Activated naive CD4-positive, alpha-beta T cell treated with anti-CD3 and anti-CD28 coated beads, Interleukin-2, amount 50 U/mL, for 72 hours (primary cell): ENCODE results near the gene ADGRA1. TPM values are rescaled to one million over a fixed set of nuclear protein-coding genes. Genes with fewer than 3 reads are reported as not detected.

ENCODE experiments used
- ATAC-seq, 2 donors: fragments of 150-1000 bp; cut with Tn5 transposase; 2 replicates each; pipeline ENCODE4 v1.10.0; 2021; ENCODE audit warnings: mild to moderate bottlenecking in 2 of 2, moderate library complexity in 2 of 2
- DNase-seq, 2 donors: peaks; one replicate each; pipeline ENCODE4 v3.0.0; 2021 to 2022; ENCODE audit warnings: low spot score in 2 of 2
- H3K27ac Mint-ChIP-seq, 2 donors: one replicate each; pipeline ENCODE4 v1.8.0; 2022; ENCODE audit warnings: mild to moderate bottlenecking in 2 of 2, mixed read lengths in 2 of 2
- H3K36me3 Mint-ChIP-seq, 2 donors: one replicate each; pipeline ENCODE4 v1.8.0; 2022; ENCODE audit warnings: mixed read lengths in 2 of 2
- H3K9me3 Mint-ChIP-seq, 2 donors: one replicate each; pipeline ENCODE4 v1.8.0; 2022; ENCODE audit warnings: mixed read lengths in 2 of 2
- total RNA-seq, 2 donors: library from RNA; stranded (reverse); gene quantifications; one replicate each; pipeline ENCODE4 v1.2.3, GENCODE V29; 2022

Gene ADGRA1
- total RNA-seq, 2 donors from 2014 or later: not detected

DNA sequence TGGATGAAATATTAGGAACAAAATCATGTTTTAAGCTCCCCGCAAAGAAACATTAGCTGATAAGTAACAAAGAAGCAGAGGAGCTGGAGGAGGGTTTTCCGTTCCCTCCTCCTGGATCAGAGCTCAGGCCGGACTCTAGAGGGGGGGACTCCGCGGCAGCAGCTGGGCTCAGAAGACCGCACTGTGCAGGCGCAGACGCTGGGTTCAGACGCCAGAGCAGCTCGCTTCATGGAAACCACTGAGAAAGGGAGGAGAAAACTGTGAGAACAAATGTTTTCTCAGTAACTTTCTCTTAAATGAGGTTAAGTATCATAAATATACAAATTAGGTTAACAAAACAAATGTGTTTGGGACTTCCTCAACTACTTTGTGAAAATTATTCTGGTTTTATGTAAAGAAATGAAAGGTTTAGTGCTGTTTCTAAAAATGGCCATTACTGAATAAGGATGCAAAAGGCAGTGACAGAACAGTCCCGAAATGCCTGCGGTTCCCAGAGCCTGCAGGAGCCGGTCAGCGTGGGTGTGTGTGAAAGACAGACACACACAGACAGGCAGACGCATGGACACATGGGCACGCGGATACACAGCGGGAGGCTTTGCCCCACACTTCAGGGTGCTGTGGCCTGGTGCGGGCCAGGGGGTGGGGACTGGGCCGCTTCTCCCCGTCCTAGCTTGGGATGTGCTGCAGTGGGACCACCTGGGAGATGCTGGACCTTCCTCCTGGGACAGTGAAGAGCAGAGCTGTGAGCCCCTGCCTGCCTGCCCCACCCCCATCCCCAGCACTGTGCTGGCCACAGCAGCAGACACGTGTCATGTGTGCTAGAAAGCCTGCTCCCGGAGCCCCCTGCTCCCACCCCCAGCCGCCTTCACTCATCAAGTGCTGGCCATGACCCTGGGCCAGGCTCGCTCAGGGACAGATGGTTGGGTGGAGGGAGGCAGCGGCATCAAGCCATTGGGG lies 20.3 kb upstream of the ADGRA1 start:
- DNase-seq (no peak), ATAC-seq (no peak)
- no peaks in the 10 kb centered on the region for H3K9me3 Mint-ChIP-seq
- no peaks in the 10 kb centered on the region for H3K36me3 Mint-ChIP-seq
- no peak overlapping the region for H3K27ac Mint-ChIP-seq

GRCh38 chr10:133068111-133069032 lies 19.4 kb upstream of the ADGRA1 start:
- Mint-ChIP-seq H3K36me3 (no peaks in the 10 kb centered on the region), H3K27ac (no peak overlapping the region), H3K9me3 (no peaks in the 10 kb centered on the region)
- ATAC-seq: no peak
- DNase-seq: no peak

DNA sequence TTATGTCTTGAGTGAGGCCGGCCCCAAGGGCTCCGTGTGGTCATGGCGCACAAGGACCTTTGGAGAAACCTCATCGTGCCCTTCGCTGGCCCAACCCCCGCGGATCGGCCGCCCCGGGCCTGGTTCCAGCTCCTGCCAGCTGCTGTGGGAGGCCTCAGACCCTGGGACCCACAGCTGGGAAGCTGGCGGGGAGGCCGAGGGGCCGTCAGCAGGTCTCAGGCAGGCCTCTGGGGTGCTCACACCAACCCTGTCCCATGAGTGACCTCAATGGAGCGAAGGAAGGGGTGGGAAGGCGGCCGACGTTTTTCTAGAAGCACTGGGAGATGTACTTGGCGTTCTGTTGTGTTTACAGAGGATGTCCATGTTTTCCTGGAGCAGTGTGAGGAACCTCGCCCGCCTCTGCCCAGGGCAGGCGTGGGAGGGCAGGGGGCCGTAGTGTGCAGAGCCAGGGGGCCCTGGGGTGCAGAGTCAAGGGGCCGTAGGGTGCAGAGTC lies 18.6 kb upstream of the ADGRA1 start:
- no peak overlapping the region for H3K27ac Mint-ChIP-seq
- H3K9me3 Mint-ChIP-seq: no peaks in the 10 kb centered on the region
- no peak for DNase-seq
- no peak for ATAC-seq
- no peaks in the 10 kb centered on the region for H3K36me3 Mint-ChIP-seq

GRCh38 chr10:133070405-133070804 lies 17.3 kb upstream of the ADGRA1 start:
- Mint-ChIP-seq H3K36me3 (no peaks in the 10 kb centered on the region), H3K9me3 (no peaks in the 10 kb centered on the region), H3K27ac (no peak overlapping the region)
- ATAC-seq (no peak), DNase-seq (no peak)

- H3K27ac Mint-ChIP-seq: no peak overlapping the region
- no peaks in the 10 kb centered on the region for H3K36me3 Mint-ChIP-seq
- no peaks in the 10 kb centered on the region for H3K9me3 Mint-ChIP-seq
- ATAC-seq: no peak
- DNase-seq: no peak
Measured at GRCh38 chr10:133070810-133071209, 16.9 kb upstream of the ADGRA1 start.

- DNase-seq (no peak), ATAC-seq (no peak)
- Mint-ChIP-seq H3K36me3 (no peaks in the 10 kb centered on the region), H3K9me3 (no peaks in the 10 kb centered on the region), H3K27ac (no peak overlapping the region)
Measured at GRCh38 chr10:133071733-133072132, 16.0 kb upstream of the ADGRA1 start.

DNA sequence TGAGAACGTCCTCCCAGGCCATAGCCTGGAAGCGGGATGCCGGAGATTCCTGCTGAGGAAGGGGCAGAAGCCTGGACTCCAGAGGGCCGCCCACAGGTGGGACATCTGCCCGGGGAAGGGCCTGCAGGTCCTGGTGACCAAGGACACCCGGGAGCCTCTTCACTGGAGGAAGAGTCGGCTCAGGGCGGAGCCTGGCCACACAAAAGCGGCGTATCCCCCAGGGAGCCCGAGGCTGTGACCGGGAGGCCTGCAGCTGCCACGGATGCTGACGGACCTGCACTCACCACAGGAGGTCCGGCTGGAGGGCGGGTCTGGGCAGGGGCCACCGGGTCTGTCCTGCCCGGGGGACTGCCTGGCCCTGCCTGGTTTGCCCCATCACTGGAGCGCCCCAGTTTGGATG lies 15.5 kb upstream of the ADGRA1 start:
- Mint-ChIP-seq H3K36me3 (no peaks in the 10 kb centered on the region), H3K9me3 (no peaks in the 10 kb centered on the region), H3K27ac (no peak overlapping the region)
- DNase-seq: no peak
- no peak for ATAC-seq

DNA sequence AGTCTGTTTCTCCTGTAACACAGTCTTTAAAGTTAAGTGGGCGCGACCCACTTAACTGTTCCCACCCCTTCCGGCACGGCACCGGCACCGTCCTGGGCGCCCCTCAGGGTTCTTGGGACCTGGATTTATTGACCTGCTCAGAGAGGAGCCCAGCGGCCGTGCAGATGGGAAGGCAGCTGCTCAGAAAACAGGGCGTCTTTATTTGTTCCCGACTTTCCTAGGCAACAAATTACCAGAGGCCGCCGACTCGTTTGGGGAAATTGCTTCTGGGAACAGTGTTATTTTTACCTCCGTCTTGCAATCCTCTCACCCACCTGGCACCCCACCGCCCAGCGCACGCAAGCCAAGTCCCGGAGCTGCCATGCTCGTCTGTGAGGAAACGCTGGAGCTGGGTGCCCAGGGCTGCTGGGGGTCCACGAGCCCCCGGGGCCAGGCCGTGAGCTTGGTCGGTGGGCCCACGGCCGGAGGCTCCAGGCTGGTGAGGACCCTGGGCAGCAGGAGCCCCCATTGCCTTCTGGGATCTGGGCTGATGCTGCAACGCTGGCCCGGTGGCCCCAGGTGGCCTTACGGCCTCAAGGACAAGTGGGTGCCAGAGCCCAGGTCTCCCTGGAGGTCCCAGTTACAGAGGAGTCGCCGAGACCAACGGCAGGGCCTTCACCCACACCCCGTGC lies 14.9 kb upstream of the ADGRA1 start:
- Mint-ChIP-seq H3K9me3 (no peaks in the 10 kb centered on the region), H3K27ac (no peak overlapping the region), H3K36me3 (no peaks in the 10 kb centered on the region)
- DNase-seq (no peak), ATAC-seq (no peak)

DNA sequence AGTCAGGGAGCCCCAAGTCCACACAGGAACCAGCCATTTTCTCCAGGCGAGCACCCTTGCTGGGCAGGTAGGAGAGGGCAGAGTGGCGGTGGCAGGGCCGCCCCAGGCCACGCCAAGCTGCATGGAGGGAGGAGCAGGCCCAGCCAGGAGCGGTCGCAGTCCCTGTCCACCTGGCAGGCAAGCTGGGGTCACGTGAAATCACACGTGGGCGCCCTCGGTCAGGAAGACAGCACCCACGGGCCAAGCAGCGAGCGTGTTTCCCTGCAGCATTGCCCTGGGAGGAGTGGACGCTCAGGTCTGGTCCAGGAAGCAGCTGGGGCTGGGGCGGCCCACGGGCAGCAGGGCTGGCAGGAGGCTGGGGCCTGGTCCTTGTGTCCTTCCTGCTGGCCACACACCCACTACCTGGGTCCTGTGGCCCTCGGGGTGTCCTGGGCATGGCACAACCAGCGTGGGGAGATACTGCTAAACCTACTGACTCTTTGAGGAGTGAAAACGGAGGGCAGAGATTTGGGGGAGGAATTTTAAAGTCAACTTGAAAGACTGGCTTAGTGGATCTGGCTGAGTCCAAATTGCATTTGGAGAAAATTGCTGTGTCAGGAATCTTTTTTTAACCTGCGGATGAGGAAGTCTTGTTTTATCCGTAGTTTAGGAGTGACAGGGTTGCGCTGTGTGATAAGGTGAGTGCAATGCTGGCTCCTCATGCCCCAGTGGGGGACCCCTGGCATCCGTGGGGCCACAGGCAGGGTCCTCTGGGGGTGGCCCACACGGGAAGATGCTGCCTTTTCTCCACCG lies 12.2 kb upstream of the ADGRA1 start:
- Mint-ChIP-seq H3K27ac (no peak overlapping the region), H3K36me3 (no peaks in the 10 kb centered on the region), H3K9me3 (no peaks in the 10 kb centered on the region)
- DNase-seq (no peak), ATAC-seq (no peak)

DNA sequence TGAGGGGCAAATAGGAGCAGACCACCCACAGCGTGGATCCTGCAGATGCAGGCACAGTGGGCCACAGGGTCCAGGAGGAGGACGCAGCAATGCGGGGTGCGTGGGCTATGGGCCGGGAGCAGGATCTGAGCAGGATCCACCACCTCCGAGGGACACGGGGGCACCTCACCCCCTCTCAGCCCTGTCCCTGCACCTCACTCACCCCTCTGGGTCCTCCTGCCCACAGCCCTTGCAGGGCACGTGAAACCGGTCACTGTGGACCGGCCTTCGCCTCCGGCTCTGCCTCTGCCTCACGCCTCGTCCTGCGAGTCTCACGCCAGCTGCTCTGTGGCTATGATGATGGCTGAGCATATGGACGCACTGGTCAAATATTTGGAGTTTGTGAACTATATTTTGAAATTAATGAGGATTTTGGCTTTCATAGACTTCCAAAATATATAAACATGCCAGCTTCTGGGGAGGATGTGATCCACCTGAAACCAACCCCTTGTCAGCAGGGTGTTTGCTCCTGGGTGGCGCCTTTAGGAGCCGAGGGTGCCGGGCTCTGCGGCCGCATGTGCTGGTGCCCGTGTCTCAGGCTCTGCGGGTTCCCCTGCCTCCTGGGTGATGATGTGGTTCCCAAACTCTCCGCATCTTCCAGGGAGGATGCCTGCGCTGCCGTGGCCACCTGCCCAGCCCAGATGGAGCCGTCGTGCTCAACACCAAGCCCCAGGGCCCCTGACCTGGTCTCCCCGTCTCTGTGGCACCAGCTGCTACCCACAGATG lies 11.3 kb upstream of the ADGRA1 start:
- DNase-seq: no peak
- ATAC-seq: no peak
- Mint-ChIP-seq H3K27ac (no peak overlapping the region), H3K9me3 (no peaks in the 10 kb centered on the region), H3K36me3 (no peaks in the 10 kb centered on the region)

DNA sequence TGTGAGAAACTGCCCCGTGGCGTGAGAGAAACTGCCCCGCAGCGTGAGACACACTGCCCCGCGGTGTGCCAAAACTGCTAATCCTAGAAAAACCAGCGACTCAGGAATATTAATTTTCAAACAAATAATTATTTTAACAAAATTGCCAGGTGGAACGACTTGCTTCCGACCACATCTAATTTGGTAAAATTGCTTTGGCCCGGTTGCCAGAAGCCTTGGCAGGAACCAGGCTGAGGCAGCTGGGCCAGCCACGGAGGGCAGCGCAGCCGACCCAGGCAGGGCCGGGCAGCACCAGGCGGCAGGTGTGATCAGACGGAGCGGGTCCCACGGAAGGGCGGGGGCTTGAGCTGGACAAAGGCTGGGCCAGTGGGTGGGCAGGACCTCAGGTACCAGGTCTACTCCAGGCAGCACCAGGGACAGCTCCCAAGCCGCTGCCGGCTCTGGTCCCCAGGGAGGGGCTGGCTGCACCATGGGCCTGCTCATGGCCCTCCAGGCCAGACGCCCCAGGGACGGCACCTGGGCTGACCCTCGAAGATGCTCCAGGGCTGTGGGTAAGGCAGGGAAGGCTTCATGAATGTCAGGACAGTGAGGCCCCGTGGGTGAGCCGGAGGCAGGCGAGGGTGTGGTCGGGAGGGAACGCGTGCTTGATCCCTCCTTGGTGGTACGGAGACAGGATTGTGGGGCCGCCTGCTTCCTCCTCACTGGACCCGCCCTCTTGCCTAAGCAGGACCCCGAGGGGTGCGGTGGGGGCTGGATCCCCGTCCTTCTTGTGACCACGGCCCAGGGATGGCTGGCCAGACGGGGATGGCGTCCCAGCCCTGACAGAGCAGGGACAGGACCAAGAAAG lies 7.7 kb upstream of the ADGRA1 start:
- no peaks in the 10 kb centered on the region for H3K9me3 Mint-ChIP-seq
- DNase-seq: no peak

GRCh38 chr10:133080683-133081040 lies 7.1 kb upstream of the ADGRA1 start:
- ATAC-seq: no peak
- H3K9me3 Mint-ChIP-seq: no peaks in the 10 kb centered on the region
- no peak overlapping the region for H3K27ac Mint-ChIP-seq
- DNase-seq: no peak
- H3K36me3 Mint-ChIP-seq: no peaks in the 10 kb centered on the region

More for the DNA sequence above, 7.7 kb upstream of the ADGRA1 start:
- ATAC-seq: no peak
- Mint-ChIP-seq H3K36me3 (no peaks in the 10 kb centered on the region), H3K27ac (no peak overlapping the region)

DNA sequence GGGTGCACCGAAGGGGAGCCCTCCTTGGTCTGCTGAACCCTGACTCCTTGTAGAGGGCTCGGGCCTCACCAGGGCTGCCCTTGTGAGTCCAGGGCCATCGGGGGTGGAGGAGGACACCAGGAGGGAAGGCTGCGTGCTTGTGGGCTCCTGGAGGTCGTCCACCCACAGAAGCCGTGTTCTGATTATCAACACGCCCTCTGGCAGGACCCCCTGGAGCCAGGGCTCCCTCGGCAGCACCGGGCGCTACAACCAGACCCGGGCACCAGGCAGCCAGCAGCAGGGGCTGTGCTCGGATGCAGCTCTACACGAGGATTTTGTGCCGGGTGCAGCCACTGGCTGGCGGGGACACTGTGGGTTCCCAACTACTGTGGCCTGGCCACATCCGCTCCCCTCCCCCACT lies 6.1 kb upstream of the ADGRA1 start:
- DNase-seq (no peak), ATAC-seq (no peak)
- Mint-ChIP-seq H3K36me3 (no peaks in the 10 kb centered on the region), H3K27ac (no peak overlapping the region), H3K9me3 (no peaks in the 10 kb centered on the region)

DNA sequence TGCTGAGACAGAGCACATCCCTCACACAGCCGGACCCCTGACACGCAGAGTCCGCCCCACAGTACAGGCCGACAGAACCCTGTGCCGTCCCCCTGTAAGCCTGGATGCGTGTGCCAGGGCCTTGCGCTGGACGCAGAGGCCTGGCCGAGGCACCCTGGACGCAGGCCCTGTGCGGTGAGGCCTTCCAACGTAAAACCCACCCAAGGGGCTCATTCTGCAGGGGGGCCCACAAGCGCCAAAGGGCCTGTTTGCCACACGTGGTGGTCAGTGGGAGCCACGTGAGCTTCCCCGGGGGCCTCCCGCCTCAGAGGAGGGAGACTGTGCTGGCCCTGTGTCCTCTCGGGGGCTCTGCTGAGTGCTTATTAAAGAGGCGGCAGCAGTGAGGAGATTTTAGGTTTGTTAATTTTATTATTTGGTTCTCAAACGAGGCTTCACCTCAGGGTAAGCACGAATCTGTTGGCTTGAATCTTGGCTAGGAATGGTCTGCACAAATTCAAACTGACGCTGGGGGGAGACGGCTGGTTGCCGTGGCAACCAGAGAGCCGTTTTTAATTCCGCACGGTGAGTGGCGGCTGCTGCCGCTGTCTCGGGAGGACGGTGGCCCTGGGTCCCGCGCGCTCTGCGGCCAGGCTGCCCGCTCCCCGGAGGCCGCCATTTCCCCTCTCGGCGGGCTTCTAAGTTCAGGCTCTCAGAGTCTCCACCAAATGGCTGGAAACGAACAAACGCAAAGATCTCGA lies 4.9 kb upstream of the ADGRA1 start:
- Mint-ChIP-seq H3K36me3 (no peaks in the 10 kb centered on the region), H3K9me3 (no peaks in the 10 kb centered on the region), H3K27ac (no peak overlapping the region)
- no peak for ATAC-seq
- DNase-seq: no peak
